GM19468 (cell line): ENCODE results near the gene PLD1.

Experiments used
- ATAC-seq: cut with Tn5 transposase; IDR thresholded peaks from one replicate; pipeline ENCODE4 v1.9.1; 2021; ENCODE audit warnings: mild to moderate bottlenecking, moderate library complexity, moderate number of reproducible peaks; ENCODE audit not compliant: unreplicated experiment; ENCODE audit errors: extremely low read depth

The PLD1 gene

GRCh38 chr3:171553086-171553485 lies 257.2 kb downstream of the PLD1 start:
- ATAC-seq = no peak

- no peak for ATAC-seq
Observed at GRCh38 chr3:171552531-171552930, 257.8 kb downstream of the PLD1 start.

- ATAC-seq = no peak
Observed at GRCh38 chr3:171551296-171551695, 259.0 kb downstream of the PLD1 start.
